H1 (cell line): ENCODE measurements around the gene CHFR. TPM values are rescaled to one million over a fixed set of nuclear protein-coding genes. Genes with fewer than 3 reads are reported as not detected.

Source experiments
- ATF2 ChIP-seq: IDR thresholded peaks from 2 replicates; pipeline ENCODE4 v1.6.1; 2012; ENCODE audit warnings: low read length, inconsistent platforms
- HDAC2 ChIP-seq, 2 experiments: fragments of 300-600 bp in 1 of 2; sonication (generic) in 1 of 2; IDR thresholded peaks; 2 replicates each; pipeline ENCODE4 v1.6.1; 2011 to 2012; ENCODE audit warnings: low read depth in 2 of 2, low read length in 2 of 2, mild to moderate bottlenecking in 2 of 2, moderate library complexity in 2 of 2, borderline replicate concordance in 1 of 2, inconsistent platforms in 1 of 2
- JUN ChIP-seq: IDR thresholded peaks from 2 replicates; pipeline ENCODE4 v1.6.1; 2011; ENCODE audit warnings: low read depth, mild to moderate bottlenecking, improper control_type of control experiment, low read length
- polyA plus RNA-seq, 7 experiments: library from polyadenylated mRNA; depleted of rRNA in 3 of 7; stranded (reverse) in 5 of 7; unstranded in 2 of 7; fragments of >200 nt in 5 of 7; fragments of 200-250 nt in 2 of 7; gene quantifications; 1 replicate in 5 of 7; 2 replicates in 1 of 7; 4 replicates in 1 of 7; pipeline versions ENCODE4 v1.2.1 to v1.2.3, GENCODE V29; 2011 to 2013; ENCODE audit warnings: missing spikeins in 2 of 7, mixed read lengths in 2 of 7
- total RNA-seq: library from RNA; stranded (reverse); fragmentation: NEBNext Ultra II Directional; extraction: Animal tissue kit (Norgen Biotek cat#: 25700); gene quantifications from 2 replicates; pipeline ENCODE4 v1.2.1, GENCODE V29; 2021

CHFR gene
- total and polyA plus RNA-seq, 2 of the 8 experiments (the other 6 are each of a cell fraction or from before 2014, with no cell fraction given), result 31.4 to 44.6 TPM

- TF ChIP-seq HDAC2 (IDR thresholded peaks at IDR 0.05; ENCODE audit: borderline replicate concordance in 1 of 2, low read depth in 2 of 2, low read length in 2 of 2) (no peak), ATF2 (no peak), JUN (no peak)
Observed at GRCh38 chr12:132922676-132923075, 35.3 kb upstream of the CHFR start (continued).
